ENCODE results near the gene TAOK2.
"Not testable (repeated sequence)": the region's sequence is repeated elsewhere in the genome, so short reads cannot be mapped to it uniquely, and the experiment has no call there.

TAOK2 gene

DNA sequence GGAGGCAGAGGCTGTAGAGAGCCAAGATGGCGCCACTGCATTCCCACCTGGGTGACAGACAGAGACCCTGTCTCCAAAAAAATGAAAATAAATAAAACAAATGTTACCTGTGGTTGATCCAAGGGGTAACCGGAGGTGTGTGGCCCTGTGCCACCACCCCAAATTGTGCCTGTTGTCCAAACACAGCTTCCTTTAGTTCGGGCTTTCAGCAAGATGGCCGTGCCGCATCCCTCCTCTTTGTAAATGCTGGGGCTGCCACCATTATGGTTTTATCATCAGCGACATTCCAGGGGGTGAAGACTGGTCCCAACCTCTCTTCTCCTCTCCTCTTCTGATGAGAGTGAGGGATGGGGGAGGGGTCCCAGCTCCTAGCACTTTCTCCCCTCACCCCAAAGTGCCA lies 49.2 kb downstream of the TAOK2 start, which contains the start of gene C16orf92:
TSS of gene C16orf92 (plus strand) at position 312 of the 400 bp plus-strand sequence. CDS start 143 bp downstream, outside the sequence.
- DNase-seq (ENCODE audit: low spot score) (no peak), FAIRE-seq (no peak)

DNA sequence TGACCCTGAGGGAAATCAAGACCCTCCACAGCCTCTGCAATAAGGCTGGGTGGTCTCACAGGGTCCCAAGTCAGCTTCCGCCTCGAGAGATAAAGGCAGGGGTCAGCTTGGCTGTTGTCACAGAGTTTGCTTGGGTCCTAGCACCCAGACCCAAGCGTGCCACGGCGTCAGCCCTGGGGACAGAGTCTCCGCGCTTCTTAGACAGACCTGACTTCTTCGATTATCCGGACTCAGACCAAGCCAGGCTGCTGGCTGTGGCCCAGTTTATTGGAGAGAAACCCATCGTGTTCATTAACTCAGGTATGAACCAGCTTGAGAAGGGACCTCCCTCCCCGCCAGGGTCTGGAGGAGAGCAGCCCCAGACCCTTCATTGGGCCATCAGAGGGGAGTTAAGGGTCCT lies 49.9 kb downstream of the TAOK2 start:
- no peak for FAIRE-seq
- DNase-seq (ENCODE audit: low spot score) = no peak

DNA sequence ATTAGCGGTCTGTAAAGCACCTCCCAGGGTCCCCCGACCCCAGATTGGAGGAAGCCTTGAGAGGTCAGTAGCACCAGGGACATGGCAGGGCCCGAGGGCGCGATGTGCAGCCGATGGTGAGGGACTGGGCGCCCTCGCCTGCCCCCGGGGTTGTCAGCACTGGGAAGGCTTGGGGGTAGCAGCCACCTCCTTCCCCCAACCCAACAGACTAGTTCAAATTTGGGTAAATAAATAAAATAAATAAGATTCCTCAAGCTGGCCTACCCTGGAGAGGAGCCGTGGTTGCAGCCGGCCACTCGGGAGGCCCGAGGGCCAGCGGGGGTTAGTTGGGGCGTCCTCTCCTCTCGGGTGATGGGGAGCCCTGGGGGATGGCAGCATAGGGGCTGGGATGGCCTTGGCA lies 50.8 kb downstream of the TAOK2 start:
- DNase-seq (ENCODE audit: low spot score) = no peak
- FAIRE-seq = no peak

DNA sequence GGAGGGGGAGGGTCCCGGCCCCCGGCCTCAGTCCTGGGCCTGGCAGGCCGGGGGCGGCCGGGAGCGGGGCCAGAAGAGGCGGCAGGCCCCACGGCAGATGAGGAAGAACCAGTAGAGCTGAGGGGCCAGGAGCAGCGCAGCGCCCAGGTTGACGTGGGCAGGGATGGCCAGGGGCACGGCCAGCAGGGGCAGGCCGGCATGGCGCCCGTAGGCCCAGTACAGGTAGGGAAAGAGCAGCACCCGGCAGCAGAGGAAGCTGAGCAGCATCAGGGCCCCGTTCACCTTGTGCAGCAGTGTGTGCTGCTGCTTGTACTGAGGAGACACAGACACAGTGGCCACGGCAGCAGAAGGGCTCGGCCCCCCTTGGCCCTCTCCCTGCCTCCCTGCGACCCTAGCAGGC lies 51.5 kb downstream of the TAOK2 start:
- no peak for DNase-seq (ENCODE audit: low spot score)
- FAIRE-seq = no peak

DNA sequence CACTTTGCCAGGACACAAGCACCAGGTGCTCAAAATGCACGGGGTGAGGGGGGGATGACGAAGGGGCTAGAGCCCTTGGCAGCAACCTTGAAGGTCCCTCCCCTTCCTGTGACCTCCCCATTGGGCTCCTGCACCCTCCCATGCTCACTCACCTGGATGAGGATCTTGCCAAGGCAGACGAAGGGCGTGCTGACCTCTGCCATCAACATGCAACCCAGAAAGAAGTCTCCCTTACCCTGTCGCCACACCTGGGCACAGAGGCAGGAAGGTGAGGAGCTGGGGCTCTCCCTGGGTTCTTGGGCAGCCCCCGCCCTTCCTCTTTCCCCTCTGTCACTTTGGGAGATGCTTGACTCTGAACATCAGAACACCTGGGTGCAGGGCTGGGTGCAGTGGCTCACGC lies 51.9 kb downstream of the TAOK2 start:
- FAIRE-seq = no peak
- DNase-seq (ENCODE audit: low spot score) = no peak

DNA sequence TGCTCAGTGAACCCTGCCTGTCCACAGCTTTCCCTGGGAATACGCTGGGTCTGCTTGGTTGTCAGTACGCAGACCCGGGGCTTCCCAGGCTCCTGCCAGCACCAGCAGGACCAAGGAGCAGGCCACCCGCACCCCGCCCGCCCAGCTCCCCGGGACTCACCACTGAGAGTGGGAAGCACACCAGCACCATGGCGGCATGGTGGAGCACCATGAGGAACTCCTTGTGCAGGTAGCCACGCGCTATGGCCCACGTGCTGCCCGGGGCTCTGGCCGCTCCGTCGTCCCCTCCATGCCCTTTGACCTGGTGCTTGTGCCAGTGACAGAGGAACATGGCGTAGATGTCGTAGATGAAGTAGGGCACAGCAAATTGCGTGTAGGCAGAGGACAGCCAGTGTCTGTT lies 52.8 kb downstream of the TAOK2 start:
- FAIRE-seq (no peak), DNase-seq (ENCODE audit: low spot score) (no peak)

DNA sequence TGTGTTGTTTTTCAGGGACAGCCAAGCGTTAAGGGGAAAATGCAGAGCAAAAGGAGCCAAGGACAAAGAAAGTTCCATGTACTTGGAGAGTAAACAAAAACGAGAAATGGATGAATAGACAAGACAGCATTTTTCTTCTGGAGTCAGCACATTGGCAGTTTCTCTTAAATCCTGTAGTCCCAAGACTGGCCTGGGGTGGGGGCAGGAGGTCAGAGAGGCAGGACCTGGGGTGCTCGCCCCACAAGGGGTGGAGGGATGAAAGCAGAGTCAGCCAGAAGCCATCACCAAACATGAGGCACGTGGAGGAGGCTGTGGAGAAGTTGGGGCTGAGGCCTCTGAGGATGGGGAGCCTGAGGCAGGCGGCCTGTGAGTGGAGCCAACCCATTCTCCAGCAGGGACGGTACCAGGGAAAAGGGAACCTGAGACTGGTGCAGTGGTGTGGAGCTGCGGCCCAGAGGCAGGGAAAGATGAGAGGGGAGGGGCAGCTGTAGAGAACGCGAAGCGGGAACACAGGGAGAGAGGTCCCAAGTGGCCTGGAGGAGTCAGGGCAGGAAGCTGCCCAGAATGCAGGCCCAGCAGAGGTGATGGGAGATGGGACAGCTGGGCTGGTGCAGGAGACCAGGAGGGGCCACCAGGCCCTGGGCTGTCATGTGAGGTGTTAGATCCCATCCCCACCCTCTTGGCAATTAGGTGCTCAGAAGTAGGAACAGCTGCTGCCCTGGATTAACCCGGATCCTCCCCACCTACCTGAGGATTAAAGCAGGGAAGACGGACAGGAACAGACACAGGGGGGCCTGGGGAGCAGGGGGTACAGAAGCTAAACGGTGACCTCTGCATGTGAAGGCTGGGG lies 54.1 kb downstream of the TAOK2 start:
- no peak for DNase-seq (ENCODE audit: low spot score)
- FAIRE-seq = no peak

DNA sequence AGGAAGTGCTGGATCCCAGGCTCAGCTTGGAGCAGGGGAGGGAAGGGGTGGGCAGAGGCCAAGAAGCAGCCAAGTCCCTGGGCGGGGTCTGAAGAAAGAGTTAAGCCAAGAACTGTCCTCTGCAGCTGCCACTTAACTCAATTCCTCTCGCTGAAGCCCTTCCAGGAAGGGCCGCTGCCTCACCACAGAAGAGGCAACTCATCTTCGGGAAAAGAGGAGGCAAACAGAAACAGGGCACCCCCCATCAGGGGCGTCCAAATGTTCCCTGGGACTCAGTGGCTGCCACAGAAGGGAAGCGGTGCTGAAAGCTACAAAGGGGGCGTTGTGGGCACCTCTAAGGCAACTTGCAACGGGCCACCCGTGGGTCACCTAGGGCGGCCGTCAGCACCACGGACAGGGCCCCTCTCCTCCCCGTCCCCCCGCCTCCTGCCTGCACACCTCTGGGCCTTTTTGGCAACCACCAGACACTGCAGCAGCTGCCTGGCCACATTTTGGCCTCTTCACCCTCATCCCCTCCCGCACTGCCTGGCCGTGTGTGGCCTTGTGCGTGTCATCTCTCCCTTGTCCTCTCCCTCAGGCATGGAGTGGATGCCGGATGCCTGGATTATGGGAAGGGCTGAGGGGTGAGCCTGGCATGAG lies 54.9 kb downstream of the TAOK2 start:
- FAIRE-seq (no peak), DNase-seq (ENCODE audit: low spot score) (no peak)

DNA sequence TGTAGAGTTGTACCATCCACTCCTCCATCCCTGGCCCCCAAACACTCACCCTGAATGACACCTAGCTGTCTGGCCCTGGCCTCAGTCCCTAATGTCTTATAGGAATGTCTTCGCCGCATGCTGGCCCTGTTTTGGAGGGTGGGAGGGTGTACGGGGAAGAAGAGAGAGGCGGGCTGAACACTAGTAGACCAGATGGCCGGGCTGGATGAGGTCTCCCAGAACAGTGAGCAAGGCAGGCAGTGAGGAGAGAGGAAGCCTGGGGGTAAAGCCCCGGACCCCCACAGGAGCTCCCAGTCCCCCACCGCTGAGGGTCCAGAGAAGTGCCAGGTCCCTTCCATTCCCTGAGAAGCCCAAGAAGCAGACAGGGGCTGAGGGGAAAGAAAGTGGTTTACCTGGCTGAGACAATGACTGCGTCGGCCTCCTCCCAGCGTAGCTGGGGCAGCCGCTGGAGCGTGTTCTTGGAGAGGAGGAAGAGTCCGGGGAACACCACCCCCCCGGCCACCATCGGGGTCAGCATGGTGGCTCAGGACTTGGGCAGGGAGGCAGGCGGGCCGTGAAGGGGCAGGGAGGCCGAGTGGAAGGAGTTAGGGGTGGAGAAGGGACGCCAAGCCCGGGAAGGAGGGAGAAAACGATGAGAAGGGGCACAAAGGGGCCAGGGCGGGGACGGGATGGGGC lies 56.5 kb downstream of the TAOK2 start:
- no peak for DNase-seq (ENCODE audit: low spot score)
- no peak for FAIRE-seq

DNA sequence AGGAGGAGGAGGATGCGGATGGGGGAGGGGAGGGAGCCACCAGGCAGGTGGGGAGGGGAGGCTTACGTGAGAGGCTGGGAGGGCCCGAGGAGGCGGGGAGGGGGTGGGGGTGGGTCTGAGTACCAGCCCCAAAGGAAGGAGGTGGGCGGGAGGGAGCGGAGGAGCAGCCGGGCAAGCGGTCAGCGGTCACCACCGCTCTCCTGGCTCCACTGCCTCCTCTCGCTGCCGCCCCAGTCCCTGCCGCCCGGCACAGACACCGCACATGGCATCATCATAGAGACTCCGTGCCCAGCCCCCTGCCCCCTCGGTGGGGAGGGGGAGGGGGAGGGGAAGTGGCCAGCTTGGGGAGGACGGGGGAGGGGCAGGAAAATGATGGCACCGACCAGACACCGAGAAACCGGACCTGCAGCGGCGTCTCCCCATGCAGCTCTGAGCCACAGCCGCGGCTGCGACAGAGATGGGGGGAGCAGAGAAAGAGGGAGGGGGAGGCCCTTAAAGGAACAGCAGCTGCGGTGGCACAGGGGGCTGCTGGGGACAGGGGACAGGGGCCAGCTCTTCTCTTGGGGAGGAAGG lies 57.3 kb downstream of the TAOK2 start, which contains the start of gene TLCD3B:
TSS of gene TLCD3B (minus strand) at position 431 of the 573 bp plus-strand sequence. CDS start 744 bp downstream, outside the sequence.
- DNase-seq (ENCODE audit: low spot score) (no peak), FAIRE-seq (no peak)

DNA sequence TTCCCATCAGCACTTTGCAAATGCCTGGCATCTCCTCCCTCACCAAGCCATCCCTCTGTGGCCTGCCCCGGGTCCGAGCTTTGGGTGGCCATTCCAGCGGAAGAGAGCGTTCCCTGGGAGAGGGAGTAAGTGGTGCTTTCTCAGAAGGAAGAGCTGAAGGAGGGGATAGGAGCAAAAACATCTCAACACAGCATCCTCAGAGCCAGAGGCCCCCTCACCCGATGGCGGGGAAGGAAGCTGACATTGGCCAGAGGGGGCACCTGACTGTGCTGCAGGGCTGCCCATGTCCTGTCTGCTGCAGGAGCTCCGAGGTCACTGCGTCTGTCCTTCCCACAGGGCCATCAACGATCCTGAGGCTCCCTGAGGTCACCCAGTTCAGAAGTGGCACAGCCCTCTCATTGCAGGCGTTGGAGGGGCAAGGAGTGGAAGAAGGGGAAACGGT lies 57.8 kb downstream of the TAOK2 start:
- DNase-seq (ENCODE audit: low spot score) (no peak), FAIRE-seq (no peak)

DNA sequence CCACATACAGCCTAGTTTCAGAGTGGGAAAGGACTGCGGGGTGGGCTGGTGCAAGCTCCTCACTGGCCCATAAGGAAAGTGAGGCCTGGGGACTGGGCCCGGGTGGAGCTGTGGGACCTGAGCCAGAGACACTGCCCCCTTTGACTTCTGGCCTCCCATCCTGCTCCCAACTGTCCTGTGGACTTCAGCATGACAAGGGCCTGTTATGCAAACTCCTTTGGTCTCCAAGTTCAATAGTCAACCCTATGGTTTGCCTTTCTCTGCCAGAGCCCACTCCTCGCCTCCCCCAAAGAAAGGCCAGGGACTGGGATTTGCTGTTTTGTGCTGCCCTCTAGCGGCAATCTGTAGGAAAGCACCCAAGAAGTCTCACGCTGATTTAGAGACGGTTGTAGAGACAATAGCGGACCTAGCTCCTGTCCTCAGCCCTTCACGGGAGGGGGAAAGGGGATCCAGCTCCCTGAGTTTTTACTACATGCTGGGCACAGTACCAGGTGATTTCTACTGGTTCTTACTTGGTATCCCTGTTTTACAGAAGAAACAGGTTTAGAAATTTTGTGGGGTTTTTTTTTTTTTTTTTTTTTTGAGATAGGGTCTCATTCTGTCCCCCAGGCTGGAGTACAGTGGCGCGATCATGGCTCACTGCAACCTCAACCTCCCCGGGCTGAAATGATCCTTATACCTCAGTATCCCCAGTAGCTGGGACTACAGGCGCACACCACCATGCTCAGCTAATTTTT lies 58.6 kb downstream of the TAOK2 start:
- DNase-seq (ENCODE audit: low spot score) (peak; percentile 63), FAIRE-seq (no peak)

DNA sequence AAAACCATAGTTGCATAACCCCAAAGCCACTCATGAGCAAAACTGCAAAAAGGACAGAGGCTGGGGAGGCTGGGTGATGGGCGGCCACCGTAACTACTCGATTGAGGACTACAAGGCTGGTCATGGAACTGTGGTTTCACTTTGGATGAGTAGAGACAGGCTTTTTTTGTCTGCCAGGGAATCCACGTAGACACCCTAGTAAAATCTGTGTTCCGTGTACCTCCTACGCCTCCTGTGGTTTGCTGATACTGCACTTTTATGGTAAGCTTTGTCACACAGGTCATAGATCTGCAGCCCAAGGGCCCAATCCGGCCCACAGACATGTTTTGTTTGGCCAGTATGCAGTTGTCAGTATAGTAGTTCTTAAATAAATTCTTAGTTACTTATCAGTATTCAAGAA lies 59.6 kb downstream of the TAOK2 start:
- DNase-seq (ENCODE audit: low spot score) (no peak), FAIRE-seq (no peak)

DNA sequence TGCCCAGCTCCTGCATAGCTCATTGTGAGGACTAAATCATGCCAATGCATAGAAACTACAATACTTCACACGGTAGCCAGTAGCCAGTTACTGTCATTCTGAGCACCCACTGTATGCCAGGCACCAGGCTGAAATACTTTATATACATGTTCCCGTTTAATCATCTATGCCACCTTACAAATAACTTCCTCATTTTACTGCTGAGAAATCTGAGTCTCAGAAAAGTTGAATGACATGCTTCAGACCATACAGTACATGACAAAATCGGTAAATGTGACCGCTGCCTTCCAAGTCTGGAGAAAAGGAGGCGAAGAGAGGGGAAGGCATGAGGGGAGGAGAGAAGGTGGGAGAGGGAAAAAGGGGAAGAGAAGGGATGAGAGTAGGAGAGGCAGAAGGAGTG lies 66.6 kb downstream of the TAOK2 start:
- no peak for DNase-seq (ENCODE audit: low spot score)
- no peak for FAIRE-seq

DNA sequence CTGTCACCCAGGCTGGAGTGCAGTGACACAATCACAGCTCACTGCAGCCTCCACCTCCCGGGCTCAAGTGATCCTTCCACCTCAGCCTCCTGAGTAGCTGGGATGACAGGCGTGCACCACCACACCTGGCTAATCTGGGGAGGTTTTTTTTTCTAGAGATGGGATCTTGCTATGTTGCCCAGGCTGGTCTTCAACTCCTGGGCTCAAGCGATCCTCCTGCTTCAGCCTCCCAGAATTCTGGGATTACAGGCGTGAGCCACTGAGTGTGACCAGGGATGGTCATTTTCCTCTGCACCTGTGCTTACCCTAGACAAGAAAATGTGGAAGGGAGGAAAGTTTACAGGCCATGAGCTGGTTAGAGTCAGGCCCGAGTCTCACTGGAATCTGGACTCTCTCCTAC lies 67.0 kb downstream of the TAOK2 start:
- FAIRE-seq; DNase-seq (ENCODE audit: low spot score): not testable (repeated sequence)

DNA sequence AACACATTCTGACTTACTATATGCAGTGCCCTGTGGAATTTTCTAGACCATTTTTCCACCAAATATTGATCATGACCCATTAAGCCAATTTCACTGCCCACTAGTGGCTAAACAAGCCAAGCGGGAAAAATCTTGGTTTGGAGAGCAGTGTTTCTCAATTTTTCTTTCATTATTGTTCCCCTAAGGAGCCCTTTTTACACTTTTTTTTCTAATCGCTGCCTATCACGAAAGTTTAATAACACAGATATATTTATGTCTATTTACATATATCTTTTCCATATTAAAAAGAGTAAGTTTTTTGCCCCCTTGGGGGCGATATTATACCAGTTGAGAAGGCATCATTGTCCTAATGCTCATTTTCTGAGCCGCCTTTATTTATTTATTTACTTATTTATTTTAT lies 68.2 kb downstream of the TAOK2 start:
- no peak for DNase-seq (ENCODE audit: low spot score)
- no peak for FAIRE-seq
